ENCODE measurements around the gene EML4.
A peak's percentile ranks its signal among the peaks of the same experiment; 100 is the strongest.

EML4 gene

GRCh38 chr2:42238644-42239288 is 69.6 kb downstream of the EML4 start:
- peaks cover 25% of the 10 kb centered on the region for H3K4me1 ChIP-seq
- no peak overlapping the region for H3K4me3 ChIP-seq
- H3K36me3 ChIP-seq (replicated peaks) = no peaks in the 10 kb centered on the region
- DNase-seq (ENCODE audit: low spot score in 2 of 2) = peak; percentile 33 to 63
- in situ Hi-C loops (cut with MboI; ENCODE audit: low sequenced_read_pairs) = loop anchor here (10.0 kb wide), 1 partner anchor 144 kb away; no protein-coding TSS in a partner anchor
- H3K9me3 ChIP-seq = no peaks in the 10 kb centered on the region
- H3K27me3 ChIP-seq (ENCODE audit: low read depth) = no peaks in the 10 kb centered on the region

DNA sequence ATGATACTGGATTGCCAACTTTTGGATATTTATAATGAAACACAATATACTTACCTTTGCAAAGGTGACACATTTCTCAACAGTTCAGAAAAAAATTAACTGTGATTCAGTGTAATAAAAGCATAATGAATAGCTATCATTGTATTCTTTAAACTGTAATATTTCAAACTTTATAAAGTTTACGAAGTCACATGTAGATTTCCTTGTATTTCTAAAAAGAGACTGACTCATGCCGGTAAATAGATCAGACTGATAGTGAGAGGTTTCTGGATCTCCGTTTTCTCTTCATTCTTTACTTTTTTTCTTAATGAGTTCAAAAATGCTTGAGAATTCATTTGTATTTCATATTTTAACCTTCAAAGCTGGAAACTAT is 70.1 kb downstream of the EML4 start:
- Histone ChIP-seq H3K9me3 (no peaks in the 10 kb centered on the region), H3K4me3 (no peak overlapping the region), H3K27me3 (ENCODE audit: low read depth) (no peaks in the 10 kb centered on the region), H3K36me3 (replicated peaks) (no peaks in the 10 kb centered on the region), H3K4me1 (peaks cover 25% of the 10 kb centered on the region)
- in situ Hi-C loops (cut with MboI; ENCODE audit: low sequenced_read_pairs) = loop anchor here (10.0 kb wide), 1 partner anchor 144 kb away; no protein-coding TSS in a partner anchor
- no peak for DNase-seq (ENCODE audit: low spot score in 2 of 2)

GRCh38 chr2:42239811-42240210 is 70.7 kb downstream of the EML4 start:
- Histone ChIP-seq H3K4me3 (no peak overlapping the region), H3K36me3 (replicated peaks) (no peaks in the 10 kb centered on the region), H3K9me3 (no peaks in the 10 kb centered on the region), H3K27me3 (ENCODE audit: low read depth) (no peaks in the 10 kb centered on the region), H3K4me1 (peaks cover 25% of the 10 kb centered on the region)
- DNase-seq (ENCODE audit: low spot score in 2 of 2) = no peak
- in situ Hi-C loops (cut with MboI; ENCODE audit: low sequenced_read_pairs) = loop anchor here (10.0 kb wide), 1 partner anchor 145 kb away; no protein-coding TSS in a partner anchor

GRCh38 chr2:42241517-42241916 is 72.4 kb downstream of the EML4 start:
- no peaks in the 10 kb centered on the region for H3K9me3 ChIP-seq
- H3K27me3 ChIP-seq (ENCODE audit: low read depth) = no peaks in the 10 kb centered on the region
- in situ Hi-C loops (cut with MboI; ENCODE audit: low sequenced_read_pairs) = no loop called here
- no peak overlapping the region for H3K4me3 ChIP-seq
- DNase-seq (ENCODE audit: low spot score in 2 of 2) = peak; percentile 11 to 61
- peaks cover 19% of the 10 kb centered on the region for H3K4me1 ChIP-seq
- no peaks in the 10 kb centered on the region for H3K36me3 ChIP-seq (replicated peaks)

DNA sequence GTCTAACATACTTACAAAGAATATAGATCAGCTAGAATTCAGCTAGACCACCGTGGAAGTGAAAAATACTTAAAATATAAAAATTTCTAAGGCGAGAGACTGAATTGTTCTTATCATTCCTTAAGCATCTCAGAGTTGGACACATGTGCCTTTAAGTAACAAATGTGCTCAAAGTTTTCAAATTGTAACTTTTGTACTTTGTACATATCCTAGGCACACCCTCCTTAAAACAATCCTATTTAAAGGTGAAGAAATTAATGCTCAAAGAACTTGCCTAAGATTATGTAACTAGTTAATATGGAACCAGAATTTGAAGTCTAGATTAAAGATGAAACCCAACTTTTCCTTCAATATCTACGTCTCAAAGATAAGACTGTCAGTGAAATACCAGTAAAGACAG is 74.1 kb downstream of the EML4 start:
- Histone ChIP-seq H3K4me3 (no peak overlapping the region), H3K9me3 (no peaks in the 10 kb centered on the region), H3K4me1 (peaks cover 19% of the 10 kb centered on the region), H3K36me3 (replicated peaks) (no peaks in the 10 kb centered on the region), H3K27me3 (ENCODE audit: low read depth) (no peaks in the 10 kb centered on the region)
- in situ Hi-C loops (cut with MboI; ENCODE audit: low sequenced_read_pairs) = no loop called here
- no peak for DNase-seq (ENCODE audit: low spot score in 2 of 2)

DNA sequence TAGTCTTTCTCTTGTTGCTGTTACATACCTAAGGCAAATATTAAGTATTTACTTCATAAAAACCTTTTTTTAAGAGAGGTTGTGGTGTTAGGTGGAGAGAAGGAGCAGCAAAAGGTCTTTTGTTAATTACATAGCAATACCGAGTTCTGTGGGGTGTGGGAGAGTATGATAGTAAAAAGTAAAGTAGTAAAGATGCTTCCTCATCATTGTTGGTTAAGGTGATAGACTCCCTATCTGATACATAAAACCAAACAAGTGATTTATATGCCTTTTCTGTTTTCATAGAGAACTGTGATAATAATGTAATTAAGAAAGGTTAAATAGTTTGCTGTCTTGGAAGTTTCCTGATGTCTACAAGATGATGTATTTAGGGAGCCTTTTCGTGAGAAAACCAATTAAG is 75.4 kb downstream of the EML4 start:
- Histone ChIP-seq H3K9me3 (no peaks in the 10 kb centered on the region), H3K4me1 (peaks cover 17% of the 10 kb centered on the region), H3K27me3 (ENCODE audit: low read depth) (no peaks in the 10 kb centered on the region), H3K4me3 (no peak overlapping the region), H3K36me3 (replicated peaks) (no peaks in the 10 kb centered on the region)
- DNase-seq (ENCODE audit: low spot score in 2 of 2) = no peak
- in situ Hi-C loops (cut with MboI; ENCODE audit: low sequenced_read_pairs) = no loop called here

DNA sequence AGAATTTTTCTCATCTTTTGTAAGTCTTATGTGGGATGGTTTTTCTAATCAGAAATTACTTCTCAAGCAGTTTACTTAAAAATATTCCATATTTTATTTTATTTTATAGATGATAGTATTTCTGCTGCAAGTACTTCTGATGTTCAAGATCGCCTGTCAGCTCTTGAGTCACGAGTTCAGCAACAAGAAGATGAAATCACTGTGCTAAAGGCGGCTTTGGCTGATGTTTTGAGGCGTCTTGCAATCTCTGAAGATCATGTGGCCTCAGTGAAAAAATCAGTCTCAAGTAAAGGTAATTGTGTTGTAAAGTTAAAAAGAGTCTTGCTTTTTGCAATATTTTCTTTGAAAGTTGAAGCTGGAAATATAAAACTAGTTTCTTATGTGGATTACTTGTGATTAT is 76.2 kb downstream of the EML4 start:
- Histone ChIP-seq H3K36me3 (replicated peaks) (no peaks in the 10 kb centered on the region), H3K27me3 (ENCODE audit: low read depth) (no peaks in the 10 kb centered on the region), H3K4me1 (peaks cover 14% of the 10 kb centered on the region), H3K9me3 (no peaks in the 10 kb centered on the region), H3K4me3 (no peak overlapping the region)
- DNase-seq (ENCODE audit: low spot score in 2 of 2) = no peak
- in situ Hi-C loops (cut with MboI; ENCODE audit: low sequenced_read_pairs) = no loop called here

- H3K36me3 ChIP-seq (replicated peaks) = no peaks in the 10 kb centered on the region
- in situ Hi-C loops (cut with MboI; ENCODE audit: low sequenced_read_pairs) = no loop called here
Measured at GRCh38 chr2:42246562-42246961, 77.4 kb downstream of the EML4 start.

DNA sequence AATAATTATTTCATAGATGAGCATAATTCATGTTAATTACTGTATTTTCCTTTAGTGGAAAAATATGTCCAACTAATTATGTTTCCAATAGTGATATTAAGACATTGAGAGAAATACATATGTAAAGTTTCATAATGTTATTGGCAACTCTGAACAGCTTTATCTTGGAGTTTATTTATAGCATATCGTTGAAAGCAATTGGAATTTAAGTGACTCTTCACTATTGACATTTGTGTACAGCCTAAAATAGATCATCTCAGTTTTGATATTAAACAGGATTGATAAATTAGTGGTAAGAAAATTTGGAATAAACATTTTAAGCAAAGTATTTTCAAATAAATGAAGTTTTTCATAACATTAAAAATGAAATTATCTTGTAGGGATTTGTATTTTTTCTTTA is 79.7 kb downstream of the EML4 start:
- no peaks in the 10 kb centered on the region for H3K9me3 ChIP-seq
- H3K27me3 ChIP-seq (ENCODE audit: low read depth) = no peaks in the 10 kb centered on the region
- H3K4me3 ChIP-seq = no peak overlapping the region
- no peak for DNase-seq (ENCODE audit: low spot score in 2 of 2)
- peaks cover 12% of the 10 kb centered on the region for H3K4me1 ChIP-seq
- no peaks in the 10 kb centered on the region for H3K36me3 ChIP-seq (replicated peaks)
- in situ Hi-C loops (cut with MboI; ENCODE audit: low sequenced_read_pairs) = no loop called here

More at GRCh38 chr2:42246562-42246961, 77.4 kb downstream of the EML4 start:
- Histone ChIP-seq H3K27me3 (ENCODE audit: low read depth) (no peaks in the 10 kb centered on the region), H3K4me1 (peaks cover 8% of the 10 kb centered on the region), H3K4me3 (no peak overlapping the region), H3K9me3 (no peaks in the 10 kb centered on the region)
- DNase-seq (ENCODE audit: low spot score in 2 of 2) = no peak

DNA sequence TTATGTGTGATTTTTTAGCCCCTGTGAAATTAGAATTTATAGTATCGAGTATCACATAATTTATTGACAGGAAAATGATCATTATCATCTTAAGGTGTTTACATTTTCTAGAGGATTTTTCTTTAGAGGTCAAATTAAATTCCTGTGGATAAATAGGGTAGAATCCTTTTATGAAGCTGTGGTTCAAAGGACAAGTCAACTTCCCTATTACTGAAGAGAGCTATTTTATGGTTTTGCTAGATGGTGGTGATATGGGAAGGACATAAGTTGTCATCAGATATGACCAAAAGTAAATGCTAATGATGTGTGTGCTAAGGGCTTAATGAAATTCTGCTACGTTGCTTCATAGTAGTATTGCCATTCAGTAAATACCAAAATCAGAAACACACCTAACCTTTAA is 80.1 kb downstream of the EML4 start:
- no peaks in the 10 kb centered on the region for H3K27me3 ChIP-seq (ENCODE audit: low read depth)
- DNase-seq (ENCODE audit: low spot score in 2 of 2) = no peak
- H3K4me3 ChIP-seq = no peak overlapping the region
- H3K9me3 ChIP-seq = no peaks in the 10 kb centered on the region
- H3K4me1 ChIP-seq = peaks cover 12% of the 10 kb centered on the region
- in situ Hi-C loops (cut with MboI; ENCODE audit: low sequenced_read_pairs) = no loop called here
- no peaks in the 10 kb centered on the region for H3K36me3 ChIP-seq (replicated peaks)

DNA sequence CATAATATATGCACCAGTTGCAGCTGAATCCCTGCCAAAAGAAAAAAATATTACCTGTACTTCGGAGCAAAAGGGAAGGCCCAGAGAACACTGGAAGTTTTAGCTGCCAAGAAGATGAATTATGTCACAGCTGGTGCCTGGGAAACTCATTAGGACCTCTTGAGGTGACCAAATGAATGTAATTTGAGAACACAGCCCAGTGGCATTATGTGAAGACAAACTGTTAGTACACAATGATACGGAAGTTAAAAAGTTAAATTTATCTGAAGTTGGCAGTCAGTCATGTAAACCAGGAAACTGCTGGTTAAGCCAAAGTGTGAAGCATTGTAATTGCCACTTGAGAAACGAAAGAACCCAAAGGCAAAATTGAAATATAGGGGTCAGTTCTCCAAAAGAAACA is 80.7 kb downstream of the EML4 start:
- peaks cover 12% of the 10 kb centered on the region for H3K4me1 ChIP-seq
- no peak overlapping the region for H3K4me3 ChIP-seq
- no peaks in the 10 kb centered on the region for H3K9me3 ChIP-seq
- in situ Hi-C loops (cut with MboI; ENCODE audit: low sequenced_read_pairs) = no loop called here
- no peak for DNase-seq (ENCODE audit: low spot score in 2 of 2)
- H3K27me3 ChIP-seq (ENCODE audit: low read depth) = no peaks in the 10 kb centered on the region
- no peaks in the 10 kb centered on the region for H3K36me3 ChIP-seq (replicated peaks)

DNA sequence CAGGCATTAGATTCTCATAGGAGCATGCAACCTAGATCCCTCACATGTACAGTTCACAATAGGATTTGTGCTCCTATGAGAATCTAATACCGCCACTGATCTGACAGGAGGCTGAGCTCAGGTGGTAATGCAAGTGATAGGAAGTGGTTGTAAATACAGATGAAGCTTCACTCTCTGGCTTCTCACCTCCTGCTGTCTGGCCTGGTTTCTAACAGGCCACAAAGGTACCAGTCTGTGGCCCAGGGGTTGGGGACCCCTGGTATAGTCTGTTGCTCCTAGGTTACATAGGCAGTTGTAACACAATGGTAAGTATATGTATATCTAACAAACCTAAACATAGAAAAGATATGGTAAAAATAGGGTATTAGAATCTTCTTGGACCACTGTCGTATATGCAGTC is 81.8 kb downstream of the EML4 start:
- in situ Hi-C loops (cut with MboI; ENCODE audit: low sequenced_read_pairs) = no loop called here
- no peak overlapping the region for H3K4me3 ChIP-seq
- DNase-seq (ENCODE audit: low spot score in 2 of 2) = no peak
- peaks cover 12% of the 10 kb centered on the region for H3K4me1 ChIP-seq
- H3K9me3 ChIP-seq = no peaks in the 10 kb centered on the region
- no peaks in the 10 kb centered on the region for H3K27me3 ChIP-seq (ENCODE audit: low read depth)
- no peaks in the 10 kb centered on the region for H3K36me3 ChIP-seq (replicated peaks)

DNA sequence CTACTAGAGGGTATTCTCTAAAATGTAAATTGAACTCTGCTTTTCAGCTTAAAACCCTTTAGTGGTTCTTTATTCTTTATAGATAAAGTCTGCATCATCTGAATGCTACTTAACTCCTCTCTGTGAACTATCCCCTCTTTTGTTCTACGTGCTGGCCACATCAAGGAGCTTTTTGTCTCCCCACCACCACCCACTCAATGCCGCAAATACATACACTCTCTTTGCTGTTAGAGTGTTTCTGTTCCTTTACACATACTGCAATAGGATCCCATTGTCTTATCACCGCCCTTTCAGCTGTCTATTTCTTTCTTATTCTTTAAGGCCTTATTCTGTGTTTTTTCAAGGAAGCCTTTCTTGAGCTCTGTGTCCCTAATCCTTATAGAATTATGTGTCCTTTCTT is 83.3 kb downstream of the EML4 start:
- Histone ChIP-seq H3K4me3 (no peak overlapping the region), H3K27me3 (ENCODE audit: low read depth) (no peaks in the 10 kb centered on the region), H3K36me3 (replicated peaks) (no peaks in the 10 kb centered on the region), H3K9me3 (no peaks in the 10 kb centered on the region), H3K4me1 (peaks cover 12% of the 10 kb centered on the region)
- peak; percentile 69 to 88 for DNase-seq (ENCODE audit: low spot score in 2 of 2)
- in situ Hi-C loops (cut with MboI; ENCODE audit: low sequenced_read_pairs) = no loop called here

DNA sequence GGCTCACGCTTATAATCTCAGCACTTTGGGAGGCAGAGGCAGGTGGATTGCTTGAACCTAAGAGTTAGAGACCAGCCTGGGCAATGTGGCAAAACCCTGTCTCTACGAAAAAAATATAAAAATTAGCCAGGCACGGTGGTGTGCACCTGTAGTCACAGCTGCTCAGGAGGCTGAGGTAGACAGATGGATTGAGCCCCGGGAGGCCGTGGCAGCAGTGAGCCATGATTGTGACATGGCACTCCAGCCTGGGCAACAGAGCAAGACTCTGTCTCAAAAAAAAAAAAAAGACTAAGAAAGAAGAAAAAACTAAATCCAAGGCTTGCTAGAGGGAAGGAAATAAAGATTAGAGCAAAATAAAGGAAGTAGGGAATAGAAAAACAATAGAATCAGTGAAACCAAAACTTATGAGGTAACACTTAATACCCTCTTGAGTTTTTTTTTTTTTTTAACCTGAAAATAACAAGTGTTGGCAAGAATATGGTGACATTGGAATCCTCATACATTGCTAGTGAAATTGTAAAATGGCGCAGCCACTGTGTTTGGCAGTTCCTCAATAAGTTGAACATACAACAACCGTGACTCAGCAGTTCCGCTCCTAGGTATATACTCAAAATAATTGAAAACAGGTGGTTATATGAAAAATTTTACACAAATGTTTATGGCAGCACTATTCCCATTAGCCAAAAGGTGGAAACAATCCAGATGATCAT is 85.2 kb downstream of the EML4 start:
- no peak overlapping the region for H3K4me3 ChIP-seq
- no peaks in the 10 kb centered on the region for H3K27me3 ChIP-seq (ENCODE audit: low read depth)
- in situ Hi-C loops (cut with MboI; ENCODE audit: low sequenced_read_pairs) = no loop called here
- H3K36me3 ChIP-seq (replicated peaks) = no peaks in the 10 kb centered on the region
- DNase-seq (ENCODE audit: low spot score in 2 of 2) = no peak
- H3K4me1 ChIP-seq = peaks cover 12% of the 10 kb centered on the region
- no peaks in the 10 kb centered on the region for H3K9me3 ChIP-seq
